PC-3 (cell line): Measurements from ENCODE around the gene CAB39L. TPM values are rescaled to one million over a fixed set of nuclear protein-coding genes. Genes with fewer than 3 reads are reported as not detected.

Source experiments
- ATAC-seq: fragments of 200-7000 bp; cut with Tn5 transposase; 2 replicates; pipeline ENCODE4 v1.9.1; 2020; ENCODE audit warnings: mild to moderate bottlenecking, moderate library complexity
- BruUV-seq: library from RNA; stranded (reverse); fragments of 400-500 nt; replicated peaks from 2 replicates; lab custom pipeline; 2021; lab: Mats Ljungman, UMichigan
- CTCF ChIA-PET: fragments of 300-600 bp; sonication (Branson Sonifier 250); formaldehyde crosslinking; loops from one replicate; lab custom pipeline; 2022; ENCODE audit warnings: antibody characterized with exemption; lab: Charles Lee
- POLR2A ChIA-PET: fragments of 300-600 bp; sonication (Branson Sonifier 250); formaldehyde crosslinking; loops from one replicate; lab custom pipeline; 2022; ENCODE audit warnings: antibody characterized with exemption; ENCODE audit not compliant: unreplicated experiment; lab: Charles Lee
- DNase-seq: peaks from one replicate; pipeline ENCODE4 v3.0.0-alpha.2; 2015
- H2AFZ ChIP-seq: fragments of 300-600 bp; sonication (generic); 2 replicates; pipeline ENCODE4 v1.6.0; 2016; ENCODE audit warnings: antibody characterized with exemption, low read length
- H3F3A ChIP-seq: fragments of 300-600 bp; sonication (generic); one replicate; pipeline ENCODE4 v1.6.0; 2017; ENCODE audit warnings: antibody characterized with exemption, low read length, control low read depth, mild to moderate bottlenecking; ENCODE audit not compliant: unreplicated experiment
- H3K27ac ChIP-seq: fragments of 300-600 bp; sonication (generic); 2 replicates; pipeline ENCODE4 v1.5.1; 2016; ENCODE audit warnings: mild to moderate bottlenecking, low read length
- H3K27me3 ChIP-seq: fragments of 300-600 bp; sonication (generic); 2 replicates; pipeline ENCODE4 v1.6.1; 2016; ENCODE audit warnings: low read length, mixed read lengths
- H3K36me3 ChIP-seq: fragments of 300-600 bp; sonication (generic); 2 replicates; pipeline ENCODE4 v1.6.1; 2016; ENCODE audit warnings: low read depth, mixed run types, low read length, mixed read lengths
- H3K4me1 ChIP-seq: fragments of 300-600 bp; sonication (generic); 2 replicates; pipeline ENCODE4 v1.5.1; 2016; ENCODE audit warnings: low read length; ENCODE audit not compliant: insufficient read depth
- H3K4me2 ChIP-seq: fragments of 300-600 bp; sonication (generic); 2 replicates; pipeline ENCODE4 v1.6.0; 2016; ENCODE audit warnings: low read length
- H3K4me3 ChIP-seq: fragments of 300-600 bp; sonication (generic); 2 replicates; pipeline ENCODE4 v1.5.1; 2016; ENCODE audit warnings: mild to moderate bottlenecking, low read length, mixed read lengths
- H3K79me2 ChIP-seq: fragments of 300-600 bp; sonication (generic); 2 replicates; pipeline ENCODE4 v1.6.1; 2017; ENCODE audit warnings: low read length, mixed read lengths
- H3K9ac ChIP-seq: fragments of 300-600 bp; sonication (generic); 2 replicates; pipeline ENCODE4 v1.6.0; 2016; ENCODE audit warnings: mild to moderate bottlenecking, low read length
- H3K9me2 ChIP-seq: fragments of 300-600 bp; sonication (generic); replicated peaks from 2 replicates; pipeline ENCODE4 v1.6.1; 2016; ENCODE audit warnings: mixed run types, low read length, mixed read lengths
- H3K9me3 ChIP-seq: fragments of 300-600 bp; sonication (generic); 2 replicates; pipeline ENCODE4 v1.6.1; 2016; ENCODE audit warnings: low read length, mixed read lengths
- H4K20me1 ChIP-seq: fragments of 300-600 bp; sonication (generic); 2 replicates; pipeline ENCODE4 v1.6.1; 2016; ENCODE audit warnings: low read length, mixed read lengths
- EZH2 ChIP-seq: fragments of 300-600 bp; sonication (generic); IDR thresholded peaks from one replicate; pipeline ENCODE4 v1.6.1; 2017; ENCODE audit warnings: antibody characterized with exemption, mild to moderate bottlenecking, low read length; ENCODE audit not compliant: unreplicated experiment
- EZH2phosphoT487 ChIP-seq: fragments of 300-600 bp; sonication (generic); IDR thresholded peaks from 2 replicates; pipeline ENCODE4 v1.6.1; 2018; ENCODE audit warnings: mild to moderate bottlenecking, antibody characterized with exemption, low read length, borderline replicate concordance
- intact Hi-C: fragments of 100-400 bp; cut with micrococcal nuclease; formaldehyde crosslinking; loops from 2 replicates; pipeline ENCODE4 v1.9.0; 2023
- total RNA-seq: library from RNA; depleted of rRNA; stranded (reverse); fragments of >200 nt; gene quantifications from 2 replicates; pipeline ENCODE4 v1.2.3, GENCODE V29; 2014
- TF ChIP-seq, protein P1 (sequence below): fragments of 300-600 bp; sonication (generic); conservative IDR thresholded peaks from 2 replicates; pipeline ENCODE4 v1.5.1; 2017; ENCODE audit warnings: antibody characterized with exemption, low read depth, mild to moderate bottlenecking, low read length

CAB39L gene
- total RNA-seq, 1 experiment from 2014 or later: 1.8 TPM

DNA sequence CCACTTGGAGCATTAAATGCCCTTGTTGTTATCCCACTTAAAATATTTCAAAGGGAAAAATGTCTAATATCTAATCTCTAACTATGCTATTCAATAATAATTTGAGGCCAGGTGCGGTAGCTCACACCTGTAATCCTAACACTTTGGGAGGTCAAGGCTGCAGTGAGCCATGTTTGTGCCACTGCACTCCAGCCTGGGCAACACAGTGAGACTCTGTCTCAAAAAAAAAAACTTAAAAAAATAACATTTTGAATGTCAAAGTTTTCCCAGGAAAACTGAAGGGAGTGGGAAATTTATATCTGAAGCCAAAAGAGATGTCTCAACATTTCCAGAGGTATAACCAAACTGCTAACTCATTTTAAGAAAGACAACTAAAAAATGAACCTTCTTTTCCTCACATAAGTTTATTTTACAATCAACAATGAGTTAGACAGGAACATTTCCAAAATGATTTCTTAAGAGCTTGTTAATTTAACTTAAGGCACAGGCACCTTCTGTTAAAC, 47.9 kb downstream of the CAB39L start:
- ATAC-seq: no peak
- ChIA-PET CTCF (no interaction called here), POLR2A (no interaction called here)
- H3F3A ChIP-seq: no peaks in the 10 kb centered on the region
- DNase-seq: no peak
- no peak for TF ChIP-seq EZH2phosphoT487
- TF ChIP-seq, protein P1, sequence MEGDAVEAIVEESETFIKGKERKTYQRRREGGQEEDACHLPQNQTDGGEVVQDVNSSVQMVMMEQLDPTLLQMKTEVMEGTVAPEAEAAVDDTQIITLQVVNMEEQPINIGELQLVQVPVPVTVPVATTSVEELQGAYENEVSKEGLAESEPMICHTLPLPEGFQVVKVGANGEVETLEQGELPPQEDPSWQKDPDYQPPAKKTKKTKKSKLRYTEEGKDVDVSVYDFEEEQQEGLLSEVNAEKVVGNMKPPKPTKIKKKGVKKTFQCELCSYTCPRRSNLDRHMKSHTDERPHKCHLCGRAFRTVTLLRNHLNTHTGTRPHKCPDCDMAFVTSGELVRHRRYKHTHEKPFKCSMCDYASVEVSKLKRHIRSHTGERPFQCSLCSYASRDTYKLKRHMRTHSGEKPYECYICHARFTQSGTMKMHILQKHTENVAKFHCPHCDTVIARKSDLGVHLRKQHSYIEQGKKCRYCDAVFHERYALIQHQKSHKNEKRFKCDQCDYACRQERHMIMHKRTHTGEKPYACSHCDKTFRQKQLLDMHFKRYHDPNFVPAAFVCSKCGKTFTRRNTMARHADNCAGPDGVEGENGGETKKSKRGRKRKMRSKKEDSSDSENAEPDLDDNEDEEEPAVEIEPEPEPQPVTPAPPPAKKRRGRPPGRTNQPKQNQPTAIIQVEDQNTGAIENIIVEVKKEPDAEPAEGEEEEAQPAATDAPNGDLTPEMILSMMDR: no peak
- no peak for TF ChIP-seq EZH2
- intact Hi-C loops: no loop called here
- H3K4me1 ChIP-seq: peaks cover 15% of the 10 kb centered on the region
- H3K4me2 ChIP-seq: no peak overlapping the region
- no peaks in the 10 kb centered on the region for H3K36me3 ChIP-seq
- no peaks in the 10 kb centered on the region for H3K9me2 ChIP-seq
- H3K27ac ChIP-seq: no peak overlapping the region
- H3K27me3 ChIP-seq: no peaks in the 10 kb centered on the region
- no peak overlapping the region for H2AFZ ChIP-seq
- H3K4me3 ChIP-seq: no peak overlapping the region
- H3K9me3 ChIP-seq: no peaks in the 10 kb centered on the region
- no peak overlapping the region for H3K9ac ChIP-seq
- no peaks in the 10 kb centered on the region for H4K20me1 ChIP-seq
- no TSS peak for BruUV-seq
- no peaks in the 10 kb centered on the region for H3K79me2 ChIP-seq

DNA sequence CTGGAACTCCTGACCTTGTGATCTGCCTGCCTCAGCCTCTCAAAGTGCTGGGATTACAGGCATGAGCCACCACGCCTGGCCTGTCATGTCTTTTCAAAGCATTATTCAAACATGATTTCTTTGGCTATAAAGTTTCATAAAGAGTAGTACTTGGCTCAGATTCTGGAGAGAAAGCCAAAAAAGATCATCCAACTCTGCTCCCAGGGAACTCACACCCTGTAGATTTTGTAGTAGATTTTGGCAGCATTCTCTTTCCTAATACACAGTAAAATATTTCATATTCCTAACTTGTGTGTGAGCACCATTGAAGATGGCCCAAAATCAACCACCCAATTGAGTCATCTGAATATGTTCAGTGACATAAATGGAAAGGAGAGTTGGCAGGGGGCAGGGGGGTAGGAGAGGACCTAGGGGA, 48.4 kb downstream of the CAB39L start:
- POLR2A ChIA-PET: no interaction called here
- Histone ChIP-seq H3K36me3 (no peaks in the 10 kb centered on the region), H3F3A (no peaks in the 10 kb centered on the region), H3K9me2 (no peaks in the 10 kb centered on the region), H3K79me2 (no peaks in the 10 kb centered on the region), H3K4me3 (no peak overlapping the region), H3K27ac (no peak overlapping the region), H3K9ac (no peak overlapping the region), H3K27me3 (no peaks in the 10 kb centered on the region), H2AFZ (no peak overlapping the region), H4K20me1 (no peaks in the 10 kb centered on the region), H3K9me3 (no peaks in the 10 kb centered on the region), H3K4me2 (no peak overlapping the region), H3K4me1 (peaks cover 11% of the 10 kb centered on the region)
- BruUV-seq: no TSS peak
- CTCF ChIA-PET: no interaction called here
- TF ChIP-seq EZH2phosphoT487 (no peak), EZH2 (no peak)
- TF ChIP-seq, protein P1: no peak
- intact Hi-C loops: no loop called here
- DNase-seq (no peak), ATAC-seq (peak; percentile 38)

DNA sequence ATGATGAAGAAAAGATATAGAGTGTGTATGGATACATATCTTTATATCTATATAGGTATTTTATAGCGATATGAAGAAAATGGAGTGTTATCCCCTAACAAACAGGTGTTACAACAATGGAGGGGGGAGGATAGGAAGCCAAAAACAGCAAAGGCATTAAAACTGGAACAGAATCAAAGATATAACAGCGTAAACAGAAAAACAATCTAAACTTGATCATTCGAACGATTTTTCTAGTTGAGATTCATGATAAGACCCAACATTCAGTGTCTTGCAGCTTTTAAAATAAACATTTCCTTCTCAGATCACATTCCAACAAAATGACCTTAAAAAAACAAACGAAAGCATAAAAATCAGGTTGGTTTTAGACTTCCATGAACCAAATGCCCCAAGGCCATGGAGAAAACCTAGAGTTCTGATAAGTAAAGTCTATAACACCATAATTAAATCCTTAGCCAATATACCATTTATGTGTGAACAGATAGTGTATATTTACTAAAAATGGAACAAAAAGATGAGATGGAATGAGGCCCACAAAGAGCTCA, 55.7 kb downstream of the CAB39L start:
- intact Hi-C loops: no loop called here
- no peak overlapping the region for H3K9ac ChIP-seq
- no peaks in the 10 kb centered on the region for H4K20me1 ChIP-seq
- no peaks in the 10 kb centered on the region for H3F3A ChIP-seq
- no TSS peak for BruUV-seq
- H2AFZ ChIP-seq: no peak overlapping the region
- TF ChIP-seq EZH2 (no peak), EZH2phosphoT487 (no peak)
- TF ChIP-seq, protein P1: no peak
- H3K4me1 ChIP-seq: no peaks in the 10 kb centered on the region
- ATAC-seq (no peak), DNase-seq (no peak)
- H3K4me2 ChIP-seq: no peak overlapping the region
- H3K27me3 ChIP-seq: no peaks in the 10 kb centered on the region
- POLR2A ChIA-PET: interaction anchor here (0.6 kb wide), 1 partner anchor 228 kb away, joined by 4 read pairs; no protein-coding TSS in a partner anchor
- no peaks in the 10 kb centered on the region for H3K36me3 ChIP-seq
- no peaks in the 10 kb centered on the region for H3K9me3 ChIP-seq
- no peak overlapping the region for H3K27ac ChIP-seq
- CTCF ChIA-PET: no interaction called here
- H3K4me3 ChIP-seq: no peak overlapping the region
- no peaks in the 10 kb centered on the region for H3K79me2 ChIP-seq
- no peaks in the 10 kb centered on the region for H3K9me2 ChIP-seq
